ENCODE measurements around the gene ENTPD6. TPM values are rescaled to one million over a fixed set of nuclear protein-coding genes. Genes with fewer than 3 reads are reported as not detected.

Gene ENTPD6
- total and polyA plus RNA-seq, 2 experiments from 2014 or later: 80.4 to 87.1 TPM

DNA sequence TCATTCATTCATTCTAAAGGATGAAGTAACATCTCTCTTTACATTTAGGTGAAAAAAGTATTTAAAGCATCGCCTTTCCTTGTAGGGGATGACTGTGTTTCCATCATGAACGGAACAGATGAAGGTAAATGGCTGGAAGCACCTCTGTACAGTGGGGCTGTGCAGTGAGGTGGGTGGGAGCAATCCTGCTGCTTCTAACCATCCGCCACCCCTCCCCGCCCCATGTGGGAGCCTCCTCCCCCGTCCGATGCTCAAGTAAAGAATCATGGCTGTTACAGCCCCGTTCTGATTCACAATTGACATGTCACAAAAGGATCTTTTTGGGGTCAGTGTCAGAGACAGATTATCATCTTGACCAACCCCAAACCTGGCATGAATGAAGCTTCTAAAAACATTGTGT is 19.3 kb downstream of the ENTPD6 start:
- Histone ChIP-seq H3K4me1 (ENCODE audit: insufficient read depth) (no peaks in the 10 kb centered on the region), H3K79me2 (no peaks in the 10 kb centered on the region), H3K27ac (no peak overlapping the region), H4K20me1 (ENCODE audit: insufficient read depth, poor library complexity, severe bottlenecking) (no peaks in the 10 kb centered on the region), H3K27me3 (no peaks in the 10 kb centered on the region), H3K9me3 (ENCODE audit: low read depth) (no peaks in the 10 kb centered on the region), H3K9me2 (replicated peaks; ENCODE audit: insufficient read depth) (no peaks in the 10 kb centered on the region), H3K36me3 (replicated peaks; ENCODE audit: insufficient read depth, low read depth) (no peaks in the 10 kb centered on the region), H3K4me3 (no peak overlapping the region), H2AFZ (no peak overlapping the region), H3K4me2 (no peak overlapping the region)
- TF ChIP-seq, protein P1, sequence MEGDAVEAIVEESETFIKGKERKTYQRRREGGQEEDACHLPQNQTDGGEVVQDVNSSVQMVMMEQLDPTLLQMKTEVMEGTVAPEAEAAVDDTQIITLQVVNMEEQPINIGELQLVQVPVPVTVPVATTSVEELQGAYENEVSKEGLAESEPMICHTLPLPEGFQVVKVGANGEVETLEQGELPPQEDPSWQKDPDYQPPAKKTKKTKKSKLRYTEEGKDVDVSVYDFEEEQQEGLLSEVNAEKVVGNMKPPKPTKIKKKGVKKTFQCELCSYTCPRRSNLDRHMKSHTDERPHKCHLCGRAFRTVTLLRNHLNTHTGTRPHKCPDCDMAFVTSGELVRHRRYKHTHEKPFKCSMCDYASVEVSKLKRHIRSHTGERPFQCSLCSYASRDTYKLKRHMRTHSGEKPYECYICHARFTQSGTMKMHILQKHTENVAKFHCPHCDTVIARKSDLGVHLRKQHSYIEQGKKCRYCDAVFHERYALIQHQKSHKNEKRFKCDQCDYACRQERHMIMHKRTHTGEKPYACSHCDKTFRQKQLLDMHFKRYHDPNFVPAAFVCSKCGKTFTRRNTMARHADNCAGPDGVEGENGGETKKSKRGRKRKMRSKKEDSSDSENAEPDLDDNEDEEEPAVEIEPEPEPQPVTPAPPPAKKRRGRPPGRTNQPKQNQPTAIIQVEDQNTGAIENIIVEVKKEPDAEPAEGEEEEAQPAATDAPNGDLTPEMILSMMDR (IDR thresholded peaks at IDR 0.05; ENCODE audit: poor library complexity): no peak
- no peak for TF ChIP-seq EZH2 (IDR thresholded peaks at IDR 0.05; ENCODE audit: borderline replicate concordance)
- WGBS (ENCODE audit: low lambda C conversion rate, missing lambda C conversion rate): 98% methylated on average over 7 of the region's 7 CpGs
- no peak for DNase-seq (ENCODE audit: low spot score)

DNA sequence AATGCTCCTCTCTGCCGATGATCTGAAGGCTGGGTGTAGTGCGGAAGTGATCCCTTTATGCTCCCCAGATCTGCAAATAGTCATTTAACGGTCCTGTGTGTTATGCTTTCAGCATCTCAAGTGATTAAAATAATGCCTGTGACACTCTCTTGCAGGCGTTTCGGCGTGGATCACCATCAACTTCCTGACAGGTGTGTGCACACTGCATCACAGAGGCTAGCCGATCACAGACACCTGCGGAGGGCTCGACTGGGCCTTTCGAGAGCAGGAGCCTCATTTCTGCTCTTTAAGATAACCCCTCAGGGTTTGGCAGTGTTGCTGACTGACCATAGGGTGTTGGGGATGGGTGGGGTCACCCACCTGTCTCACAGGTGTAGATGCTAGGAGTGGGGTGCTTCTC is 20.0 kb downstream of the ENTPD6 start:
- DNase-seq (ENCODE audit: low spot score): no peak
- Histone ChIP-seq H3K9me2 (replicated peaks; ENCODE audit: insufficient read depth) (no peaks in the 10 kb centered on the region), H3K4me2 (no peak overlapping the region), H4K20me1 (ENCODE audit: insufficient read depth, poor library complexity, severe bottlenecking) (no peaks in the 10 kb centered on the region), H3K27ac (no peak overlapping the region), H2AFZ (no peak overlapping the region), H3K4me3 (no peak overlapping the region), H3K79me2 (no peaks in the 10 kb centered on the region), H3K36me3 (replicated peaks; ENCODE audit: insufficient read depth, low read depth) (no peaks in the 10 kb centered on the region), H3K9me3 (ENCODE audit: low read depth) (no peaks in the 10 kb centered on the region), H3K4me1 (ENCODE audit: insufficient read depth) (no peaks in the 10 kb centered on the region), H3K27me3 (no peaks in the 10 kb centered on the region)
- TF ChIP-seq, protein P1 (IDR thresholded peaks at IDR 0.05; ENCODE audit: poor library complexity): no peak
- TF ChIP-seq EZH2phosphoT487 (IDR thresholded peaks at IDR 0.05; ENCODE audit: low read depth, severe bottlenecking, unreplicated experiment) (no peak), EZH2 (IDR thresholded peaks at IDR 0.05; ENCODE audit: borderline replicate concordance) (no peak)
- 98% methylated on average over 10 of the region's 10 CpGs for WGBS (ENCODE audit: low lambda C conversion rate, missing lambda C conversion rate)

DNA sequence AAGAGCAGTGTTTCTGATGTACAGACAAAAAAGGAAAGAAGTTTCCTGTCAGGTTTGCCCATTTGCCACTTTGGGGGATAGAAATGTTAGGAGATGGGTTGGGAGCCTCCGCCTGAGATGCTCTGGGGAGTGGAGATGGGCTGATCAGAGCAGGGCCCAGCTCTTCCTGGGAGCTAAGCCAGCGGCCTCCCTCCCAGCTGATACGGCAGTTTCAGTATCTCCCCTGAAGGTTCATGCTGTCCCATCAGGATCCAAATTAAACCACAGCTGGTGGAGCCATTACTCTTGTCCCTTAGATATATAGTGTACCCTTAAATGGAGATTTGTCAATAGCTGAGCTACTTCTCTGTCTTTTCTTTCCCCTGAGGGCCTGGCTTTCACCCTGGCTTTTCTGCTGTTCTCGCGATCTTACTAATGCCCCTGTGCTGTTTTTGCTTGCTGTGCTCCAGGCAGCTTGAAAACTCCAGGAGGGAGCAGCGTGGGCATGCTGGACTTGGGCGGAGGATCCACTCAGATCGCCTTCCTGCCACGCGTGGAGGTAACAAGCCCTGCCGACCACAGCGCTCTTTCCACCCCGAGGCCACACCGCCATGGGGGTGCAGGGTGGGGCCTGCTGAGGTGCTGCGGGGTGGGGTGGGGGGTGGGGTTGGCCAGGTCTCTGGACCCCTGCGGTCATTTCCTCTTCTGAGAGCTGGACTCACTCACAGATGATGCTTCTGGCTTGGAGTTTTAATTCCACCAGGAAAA is 20.9 kb downstream of the ENTPD6 start:
- Histone ChIP-seq H3K36me3 (replicated peaks; ENCODE audit: insufficient read depth, low read depth) (no peaks in the 10 kb centered on the region), H3K27me3 (no peaks in the 10 kb centered on the region), H2AFZ (no peak overlapping the region), H3K79me2 (no peaks in the 10 kb centered on the region), H4K20me1 (ENCODE audit: insufficient read depth, poor library complexity, severe bottlenecking) (no peaks in the 10 kb centered on the region), H3K4me3 (no peak overlapping the region), H3K9me3 (ENCODE audit: low read depth) (no peaks in the 10 kb centered on the region), H3K4me2 (no peak overlapping the region), H3K9me2 (replicated peaks; ENCODE audit: insufficient read depth) (no peaks in the 10 kb centered on the region), H3K4me1 (ENCODE audit: insufficient read depth) (no peaks in the 10 kb centered on the region), H3K27ac (no peak overlapping the region)
- no peak for DNase-seq (ENCODE audit: low spot score)
- 95% methylated on average over 16 of the region's 16 CpGs for WGBS (ENCODE audit: low lambda C conversion rate, missing lambda C conversion rate)
- no peak for TF ChIP-seq EZH2phosphoT487 (IDR thresholded peaks at IDR 0.05; ENCODE audit: low read depth, severe bottlenecking, unreplicated experiment)
- TF ChIP-seq EZH2 (IDR thresholded peaks at IDR 0.05; ENCODE audit: borderline replicate concordance): no peak
- TF ChIP-seq, protein P1 (IDR thresholded peaks at IDR 0.05; ENCODE audit: poor library complexity): no peak
